DOHH2 (cell line): Measurements from ENCODE around the gene SAMD4B.
A peak's percentile ranks its signal among the peaks of the same experiment; 100 is the strongest.

ENCODE experiments used
- H3F3A ChIP-seq: fragments of 200-600 bp; sonication (generic), shearing (Covaris generic); 2 replicates; pipeline ENCODE4 v1.6.0; 2016; ENCODE audit warnings: antibody characterized with exemption, mild to moderate bottlenecking; ENCODE audit not compliant: control insufficient read depth, insufficient read depth
- H3K27ac ChIP-seq: fragments of 200-600 bp; sonication (generic); 2 replicates; pipeline ENCODE4 v1.5.1; 2014; ENCODE audit warnings: low read depth, mild to moderate bottlenecking, low read length, moderate library complexity
- H3K27me3 ChIP-seq: fragments of 200-600 bp; sonication (generic); 2 replicates; pipeline ENCODE4 v1.6.1; 2014; ENCODE audit warnings: mild to moderate bottlenecking, low read length, mixed read lengths; ENCODE audit not compliant: control insufficient read depth
- H3K36me3 ChIP-seq: fragments of 200-600 bp; sonication (generic); 2 replicates; pipeline ENCODE4 v1.6.1; 2014; ENCODE audit warnings: mild to moderate bottlenecking, low read length, moderate library complexity, mixed read lengths; ENCODE audit not compliant: control insufficient read depth
- H3K4me1 ChIP-seq: fragments of 200-600 bp; sonication (generic); 2 replicates; pipeline ENCODE4 v1.6.1; 2014; ENCODE audit warnings: mild to moderate bottlenecking, low read length, mixed read lengths; ENCODE audit not compliant: control insufficient read depth
- H3K4me2 ChIP-seq: fragments of 200-600 bp; sonication (generic); 2 replicates; pipeline ENCODE4 v1.6.0; 2014; ENCODE audit warnings: mild to moderate bottlenecking, low read length, moderate library complexity
- H3K4me3 ChIP-seq: fragments of 200-600 bp; sonication (generic); 2 replicates; pipeline ENCODE4 v1.5.1; 2014; ENCODE audit warnings: mild to moderate bottlenecking, low read length, mixed read lengths
- H3K79me2 ChIP-seq: fragments of 200-600 bp; sonication (generic); 2 replicates; pipeline ENCODE4 v1.6.1; 2014; ENCODE audit warnings: mild to moderate bottlenecking, low read length, mixed read lengths; ENCODE audit not compliant: control insufficient read depth
- H3K9me2 ChIP-seq: fragments of 200-600 bp; sonication (generic); replicated peaks from 2 replicates; pipeline ENCODE4 v1.6.1; 2014; ENCODE audit warnings: mild to moderate bottlenecking, low read length, mixed read lengths; ENCODE audit not compliant: control insufficient read depth
- H3K9me3 ChIP-seq: fragments of 200-600 bp; sonication (generic); 2 replicates; pipeline ENCODE4 v1.6.1; 2014; ENCODE audit warnings: antibody characterized with exemption, low read length, mixed read lengths; ENCODE audit not compliant: control insufficient read depth, insufficient read depth
- H4K20me1 ChIP-seq: fragments of 200-600 bp; sonication (generic); 2 replicates; pipeline ENCODE4 v1.6.0; 2014; ENCODE audit warnings: low read depth, mild to moderate bottlenecking, antibody characterized with exemption, low read length, moderate library complexity; ENCODE audit not compliant: control insufficient read depth, insufficient read depth
- CTCF ChIP-seq: fragments of 200-600 bp; sonication (generic); IDR thresholded peaks from one replicate; pipeline ENCODE4 v1.5.1; 2014; ENCODE audit warnings: antibody characterized with exemption, mild to moderate bottlenecking, low read depth, low read length; ENCODE audit not compliant: poor library complexity, severe bottlenecking
- EZH2phosphoT487 ChIP-seq: fragments of 200-600 bp; sonication (generic); IDR thresholded peaks from 2 replicates; pipeline ENCODE4 v1.6.1; 2017; ENCODE audit warnings: borderline replicate concordance, mild to moderate bottlenecking, antibody characterized with exemption, low read length, moderate library complexity, mixed read lengths

The SAMD4B gene

DNA sequence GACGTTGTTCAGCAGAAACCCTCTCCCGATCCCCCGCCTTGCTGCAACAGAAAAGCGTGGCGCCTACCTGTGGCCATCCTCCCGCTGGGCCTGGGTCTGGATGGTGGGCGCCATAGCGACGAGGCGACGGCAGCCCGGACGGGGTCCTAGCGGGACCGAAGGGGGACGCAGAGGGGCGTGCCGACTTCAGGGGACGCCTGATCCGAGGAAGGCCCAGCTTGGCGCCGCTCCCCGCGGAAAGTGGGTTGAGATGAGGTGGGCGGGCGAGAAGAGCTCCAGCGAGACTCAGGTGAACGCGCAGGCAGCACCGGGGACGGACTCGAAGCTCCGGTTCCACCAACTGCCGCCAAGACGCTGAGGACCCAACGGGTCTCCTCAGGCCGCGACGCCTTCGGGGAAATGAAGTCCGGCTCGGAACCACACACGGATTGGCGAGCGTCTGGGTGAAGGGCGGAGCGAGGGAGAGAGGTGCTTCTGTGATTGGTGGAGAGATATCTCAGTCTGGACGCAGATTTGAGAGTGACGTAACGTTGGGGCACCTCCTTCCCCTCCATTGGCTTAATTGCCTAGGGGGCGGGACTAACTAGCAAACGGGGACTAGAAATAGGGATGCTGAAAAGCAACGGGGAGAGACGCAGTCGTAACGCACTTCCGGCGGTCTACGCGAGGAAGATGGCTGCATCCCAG, 48.7 kb downstream of the SAMD4B start, which contains the start of the genes MED29 and PAF1:
Gene MED29, plus strand, starts transcription at position 628 of the 687 bp plus-strand sequence. Its CDS starts 45 bp downstream, at position 673.
Gene PAF1, minus strand, starts transcription at position 356 of the 687 bp plus-strand sequence. Its CDS starts 242 bp downstream, at position 114.
- Histone ChIP-seq H3K27me3 (no peaks in the 10 kb centered on the region), H3K4me3 (peak within 1 kb of the TSS; percentile 80), H3K36me3 (peaks cover 52% of the 10 kb centered on the region), H3K4me2 (peak within 1 kb of the TSS; percentile 90), H3K9me3 (no peaks in the 10 kb centered on the region), H3K4me1 (peaks cover 18% of the 10 kb centered on the region), H3K9me2 (no peaks in the 10 kb centered on the region), H3K27ac (peak within 1 kb of the TSS; percentile 78), H3K79me2 (peaks cover 39% of the 10 kb centered on the region), H4K20me1 (peaks cover 4% of the 10 kb centered on the region; the same call in 1 of the 2 replicates), H3F3A (no peaks in the 10 kb centered on the region; the same call in 1 of the 2 replicates)
- TF ChIP-seq EZH2phosphoT487 = no peak
- TF ChIP-seq CTCF = peak; percentile 41

GRCh38 chr19:39397360-39398296, 55.4 kb downstream of the SAMD4B start:
- H3K27ac ChIP-seq = peak overlapping the region; percentile 77
- peaks cover 19% of the 10 kb centered on the region for H3K79me2 ChIP-seq
- H3K27me3 ChIP-seq = no peaks in the 10 kb centered on the region
- H3K4me3 ChIP-seq = peak overlapping the region; percentile 51
- peaks cover 54% of the 10 kb centered on the region for H3K4me1 ChIP-seq
- H3K9me2 ChIP-seq = no peaks in the 10 kb centered on the region
- peaks cover 24% of the 10 kb centered on the region for H3K36me3 ChIP-seq
- H3F3A ChIP-seq = peaks cover 21% of the 10 kb centered on the region
- H3K9me3 ChIP-seq = no peaks in the 10 kb centered on the region
- TF ChIP-seq CTCF (peak; percentile 91), EZH2phosphoT487 (no peak)
- H4K20me1 ChIP-seq = no peaks in the 10 kb centered on the region
- peak overlapping the region; percentile 62 for H3K4me2 ChIP-seq

DNA sequence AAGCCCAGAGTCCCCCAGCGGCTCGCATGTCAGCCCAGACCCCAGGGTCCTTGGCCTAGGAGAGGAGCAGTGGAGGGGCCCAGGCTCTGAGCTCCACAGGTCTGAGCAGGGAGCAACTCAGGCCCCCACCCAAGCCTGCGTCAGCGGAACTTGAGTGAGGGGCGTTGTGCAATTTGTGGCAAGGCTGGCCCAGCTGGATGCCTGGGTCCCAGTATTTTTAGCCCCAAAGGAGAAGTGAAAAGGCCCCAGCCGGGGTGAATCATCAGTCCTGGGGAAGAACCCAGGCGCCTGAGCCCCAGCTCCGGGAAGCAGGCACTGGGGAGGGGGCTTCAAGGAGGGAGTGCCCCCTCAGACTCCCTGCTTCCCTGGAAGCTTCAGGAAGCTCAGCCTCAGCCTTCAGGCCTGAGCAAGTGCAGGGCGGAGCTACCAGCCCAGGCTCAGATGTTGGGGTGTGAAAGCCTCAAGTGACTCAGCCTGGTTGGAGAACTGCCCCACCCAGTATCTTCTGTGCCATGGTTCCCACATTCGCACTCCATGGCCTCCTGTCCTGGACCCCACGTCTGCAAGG, 56.2 kb downstream of the SAMD4B start:
- peak overlapping the region; percentile 51 for H3K4me3 ChIP-seq
- peak overlapping the region; percentile 77 for H3K27ac ChIP-seq
- TF ChIP-seq CTCF (no peak), EZH2phosphoT487 (no peak)
- H3K9me2 ChIP-seq = no peaks in the 10 kb centered on the region
- peaks cover 61% of the 10 kb centered on the region for H3K4me1 ChIP-seq
- H3K36me3 ChIP-seq = peaks cover 22% of the 10 kb centered on the region
- H3F3A ChIP-seq = peaks cover 21% of the 10 kb centered on the region
- H3K27me3 ChIP-seq = no peaks in the 10 kb centered on the region
- H3K4me2 ChIP-seq = peak overlapping the region; percentile 62
- H3K9me3 ChIP-seq = no peaks in the 10 kb centered on the region
- H3K79me2 ChIP-seq = peaks cover 21% of the 10 kb centered on the region
- H4K20me1 ChIP-seq = no peaks in the 10 kb centered on the region
